22Rv1 (cell line): Measurements from ENCODE around the gene HLA-DQA2.
A peak's percentile ranks its signal among the peaks of the same experiment; 100 is the strongest.
"Not testable (repeated sequence)": the region's sequence is repeated elsewhere in the genome, so short reads cannot be mapped to it uniquely, and the experiment has no call there.

Source experiments
- H3K27ac ChIP-seq: fragments of 450-650 bp; 2 replicates; pipeline ENCODE4 v1.5.1; 2017
- CTCF ChIP-seq: fragments of 450-650 bp; IDR thresholded peaks from 2 replicates; pipeline ENCODE4 v1.5.1; 2017; ENCODE audit warnings: mild to moderate bottlenecking
- ZFX ChIP-seq: fragments of 450-650 bp; IDR thresholded peaks from 2 replicates; pipeline ENCODE4 v1.6.1; 2017; ENCODE audit warnings: antibody characterized with exemption, borderline replicate concordance

Gene HLA-DQA2

GRCh38 chr6:32741031-32741960 lies at the start of gene HLA-DQA2:
TSS of gene HLA-DQA2 (plus strand) at chr6:32741391. CDS start at chr6:32741444, 53 bp downstream.
- TF ChIP-seq CTCF: no peak
- TF ChIP-seq ZFX: no peak
- no peak within 1 kb of the TSS for H3K27ac ChIP-seq

- TF ChIP-seq ZFX (no peak), CTCF (peak; percentile 58)
- H3K27ac ChIP-seq: no peak overlapping the region
These were observed 49.2 kb upstream of the HLA-DQA2 start for GRCh38 chr6:32692019-32692418.

GRCh38 chr6:32697031-32697430 lies 44.2 kb upstream of the HLA-DQA2 start:
- TF ChIP-seq CTCF (no peak), ZFX (no peak)
- H3K27ac ChIP-seq: no peak overlapping the region

- TF ChIP-seq ZFX (no peak), CTCF (peak; percentile 80)
- H3K27ac ChIP-seq: peak overlapping the region; percentile 58
These were observed 40.7 kb upstream of the HLA-DQA2 start for GRCh38 chr6:32700391-32701040.

- no peak for TF ChIP-seq ZFX
- no peak for TF ChIP-seq CTCF
- no peak overlapping the region for H3K27ac ChIP-seq
These were observed 37.8 kb upstream of the HLA-DQA2 start for GRCh38 chr6:32703347-32703746.

GRCh38 chr6:32705164-32705563 lies 36.0 kb upstream of the HLA-DQA2 start:
- H3K27ac ChIP-seq: not testable (repeated sequence)

- TF ChIP-seq CTCF: no peak
- no peak for TF ChIP-seq ZFX
These were observed 31.6 kb upstream of the HLA-DQA2 start for GRCh38 chr6:32709625-32710024.

More at GRCh38 chr6:32709625-32710024, 31.6 kb upstream of the HLA-DQA2 start:
- H3K27ac ChIP-seq: no peak overlapping the region
